GM12874 (cell line): ENCODE data around the gene CHD5.

Experiments
- CTCF ChIP-seq: IDR thresholded peaks from 2 replicates; pipeline ENCODE4 v1.5.1; 2011; ENCODE audit warnings: low read depth, mild to moderate bottlenecking, control low read depth, low read length, moderate library complexity; ENCODE audit not compliant: insufficient read depth

The CHD5 gene

GRCh38 chr1:6167391-6168303 lies 12.5 kb downstream of the CHD5 start:
- no peak for TF ChIP-seq CTCF

- no peak for TF ChIP-seq CTCF
Measured at GRCh38 chr1:6166655-6167390, 13.3 kb downstream of the CHD5 start.

GRCh38 chr1:6166221-6166620 lies 13.9 kb downstream of the CHD5 start:
- no peak for TF ChIP-seq CTCF

- no peak for TF ChIP-seq CTCF
Measured at GRCh38 chr1:6165441-6165985, 14.6 kb downstream of the CHD5 start.

- TF ChIP-seq CTCF, result no peak
Measured at GRCh38 chr1:6165027-6165426, 15.1 kb downstream of the CHD5 start.

GRCh38 chr1:6163973-6164617 lies 16.0 kb downstream of the CHD5 start:
- TF ChIP-seq CTCF, result no peak

GRCh38 chr1:6163191-6163972 lies 16.7 kb downstream of the CHD5 start:
- TF ChIP-seq CTCF, result no peak
